HL-60/S4 treated with phorbol 12-myristate 13-acetate at 8.2 ng/mL for 4 days and 3 days (cell line): ENCODE measurements around the gene BRICD5.

ENCODE experiments used
- in situ Hi-C: fragments of 300-500 bp; cut with MboI; formaldehyde crosslinking; loops from 2 replicates; pipeline ENCODE4 v1.15.0; 2022; ENCODE audit warnings: low sequenced_read_pairs

Gene BRICD5

DNA sequence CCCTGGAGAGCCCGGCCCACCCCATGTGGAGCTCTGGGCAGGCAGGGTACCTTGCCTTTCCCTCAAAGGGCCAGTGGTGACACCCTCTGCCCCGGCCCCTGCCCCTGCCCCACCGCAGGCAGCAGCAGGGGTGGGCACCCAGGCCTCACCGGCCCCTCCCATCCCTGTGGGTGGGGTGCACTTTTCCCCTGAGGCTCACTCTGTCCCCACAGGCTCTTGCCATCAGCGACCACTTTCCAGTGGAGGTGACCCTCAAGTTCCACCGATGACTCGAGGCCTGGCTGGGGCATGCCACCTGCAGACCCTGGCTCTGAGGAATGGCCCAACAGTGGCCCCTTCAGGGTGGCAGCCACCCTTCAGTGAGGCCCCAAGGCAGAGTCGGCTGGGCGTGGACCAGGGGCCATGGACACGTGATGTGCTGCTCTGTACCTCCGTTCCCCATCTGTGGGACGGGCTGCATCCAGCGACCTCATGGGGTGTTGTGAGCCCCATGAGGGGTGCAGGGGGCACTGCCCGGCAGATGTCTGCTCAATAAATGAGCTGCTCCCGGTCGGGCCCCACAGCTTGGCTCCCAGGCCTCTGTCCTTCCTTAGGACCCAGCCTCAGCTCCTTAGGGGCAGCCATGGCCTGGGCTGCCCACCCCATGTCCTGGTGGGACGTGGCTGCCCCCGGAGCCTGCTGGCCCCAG lies 27.6 kb upstream of the BRICD5 start:
- in situ Hi-C loops = loop anchor here (25.0 kb wide), 1 partner anchor 101 kb away; the partner anchor contains the start of genes PKD1 and RAB26

DNA sequence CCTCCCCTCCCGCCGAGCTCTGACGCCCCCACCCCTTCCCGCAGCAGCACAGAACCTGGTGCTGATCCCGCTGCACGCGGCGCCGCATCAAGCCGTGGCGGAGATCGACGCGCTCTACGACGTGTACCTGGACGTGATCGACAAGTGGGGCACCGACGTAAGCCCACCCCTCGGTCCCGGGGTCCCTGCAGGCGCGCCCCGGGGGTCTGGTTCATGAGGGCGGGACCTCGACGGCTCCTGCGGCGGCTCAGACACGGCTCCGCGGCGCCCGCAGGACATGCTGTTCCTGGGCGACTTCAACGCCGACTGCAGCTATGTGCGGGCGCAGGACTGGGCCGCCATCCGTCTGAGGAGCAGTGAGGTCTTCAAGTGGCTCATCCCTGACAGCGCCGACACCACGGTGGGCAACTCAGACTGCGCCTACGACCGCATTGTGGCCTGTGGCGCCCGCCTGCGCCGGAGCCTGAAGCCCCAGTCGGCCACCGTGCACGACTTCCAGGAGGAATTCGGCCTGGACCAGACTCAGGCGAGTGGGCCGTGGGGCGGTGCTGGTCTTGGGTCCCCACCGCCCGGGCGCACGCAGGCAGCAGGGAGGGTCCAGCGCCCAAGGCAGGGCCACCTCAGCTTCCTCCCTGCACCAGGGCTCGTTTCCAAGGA lies 27.0 kb upstream of the BRICD5 start:
- in situ Hi-C loops = loop anchor here (25.0 kb wide), 1 partner anchor 100 kb away; the partner anchor contains the start of genes PKD1 and RAB26

- in situ Hi-C loops = loop anchor here (25.0 kb wide), 1 partner anchor 100 kb away; the partner anchor contains the start of genes PKD1 and RAB26
These were observed 26.4 kb upstream of the BRICD5 start for GRCh38 chr16:2237102-2237482.

DNA sequence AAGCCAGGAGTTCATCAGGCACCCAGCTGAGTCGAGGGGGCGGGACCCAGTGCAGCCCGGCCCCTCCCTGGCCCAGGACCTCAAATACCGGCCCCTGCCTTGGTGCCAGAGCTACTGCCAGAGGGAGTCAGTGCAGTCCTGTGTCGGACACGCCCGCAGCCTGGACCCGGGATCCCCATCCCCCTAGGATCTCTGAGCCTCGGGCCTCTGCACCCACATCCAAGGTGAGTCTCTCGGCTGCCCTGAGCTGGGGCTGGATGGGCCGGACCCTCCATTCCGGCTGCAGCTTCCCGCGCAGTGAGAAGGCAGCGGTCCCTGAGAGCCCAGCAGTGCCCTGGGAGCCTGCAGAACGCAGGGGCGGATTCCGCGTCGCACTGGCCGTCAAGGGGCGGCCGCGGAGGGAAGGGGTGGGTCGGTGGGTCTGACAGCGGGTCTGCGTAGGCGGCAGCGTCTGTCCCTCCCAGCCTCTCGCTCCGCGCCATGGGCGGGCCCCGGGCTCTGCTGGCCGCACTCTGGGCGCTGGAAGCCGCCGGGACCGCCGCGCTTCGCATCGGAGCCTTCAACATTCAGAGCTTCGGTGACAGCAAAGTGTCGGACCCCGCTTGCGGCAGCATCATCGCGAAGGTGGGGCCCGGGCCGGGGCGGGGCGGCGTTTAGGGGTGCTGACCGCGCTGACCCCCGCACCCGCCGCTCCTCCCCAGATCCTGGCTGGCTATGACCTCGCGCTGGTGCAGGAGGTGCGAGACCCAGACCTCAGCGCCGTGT lies 25.9 kb upstream of the BRICD5 start, which contains the start of gene DNASE1L2:
Gene DNASE1L2, plus strand, starts transcription at position 108 of the 765 bp plus-strand sequence. Its CDS starts 373 bp downstream, at position 481.
- in situ Hi-C loops = loop anchor here (25.0 kb wide), 1 partner anchor 99 kb away; the partner anchor contains the start of genes PKD1 and RAB26

DNA sequence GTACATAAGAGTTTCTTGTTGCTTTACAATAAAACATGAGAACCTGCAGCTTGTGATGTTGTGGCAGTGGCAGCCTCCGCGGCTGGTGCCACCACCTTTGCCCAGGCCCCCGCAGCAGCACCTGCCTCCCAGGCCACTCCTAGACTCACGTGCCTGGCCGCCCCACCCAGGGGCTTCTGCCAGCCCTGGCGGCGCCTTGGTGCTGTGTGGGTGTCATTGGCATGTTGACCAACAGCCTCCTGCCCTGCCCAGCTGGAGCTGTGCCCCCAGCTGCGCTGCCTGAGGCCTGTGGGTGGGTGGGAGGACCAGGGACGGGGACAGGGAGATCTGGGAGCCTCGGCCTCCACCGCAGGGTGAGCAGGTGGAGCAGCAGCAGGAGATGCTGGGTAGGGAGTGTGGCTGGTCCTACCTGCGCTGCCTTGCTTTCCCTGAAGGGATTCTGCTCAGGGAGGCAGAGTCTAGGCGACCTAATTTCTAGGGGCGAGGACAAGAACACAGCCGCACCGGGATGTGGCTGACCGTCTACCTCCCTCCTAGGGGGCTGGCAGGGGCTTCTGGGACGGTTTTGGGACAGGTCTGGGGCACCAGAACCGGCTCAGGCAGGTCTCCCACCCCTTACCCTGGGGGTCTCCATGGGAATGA lies 25.2 kb upstream of the BRICD5 start:
- in situ Hi-C loops = loop anchor here (25.0 kb wide), 1 partner anchor 99 kb away; the partner anchor contains the start of genes PKD1 and RAB26

DNA sequence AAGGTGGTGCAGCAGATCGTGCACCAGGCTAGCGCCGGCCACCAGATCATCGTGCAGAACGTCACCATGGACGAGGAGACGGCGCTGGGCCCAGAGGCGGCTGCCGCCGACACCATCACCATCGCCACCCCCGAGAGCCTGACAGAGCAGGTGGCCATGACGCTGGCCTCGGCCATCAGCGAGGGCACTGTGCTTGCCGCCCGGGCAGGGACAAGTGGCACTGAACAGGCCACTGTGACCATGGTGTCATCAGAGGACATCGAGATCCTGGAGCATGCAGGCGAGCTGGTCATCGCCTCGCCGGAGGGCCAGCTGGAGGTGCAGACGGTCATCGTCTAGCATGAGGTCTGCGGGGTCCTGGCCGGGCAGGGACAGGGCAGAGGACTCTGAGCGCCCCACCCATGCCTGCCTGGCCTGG lies 24.6 kb upstream of the BRICD5 start:
- in situ Hi-C loops = loop anchor here (25.0 kb wide), 1 partner anchor 98 kb away; the partner anchor contains the start of genes PKD1 and RAB26

- in situ Hi-C loops = loop anchor here (25.0 kb wide), 1 partner anchor 97 kb away; the partner anchor contains the start of genes PKD1 and RAB26
These were observed 24.1 kb upstream of the BRICD5 start for GRCh38 chr16:2234813-2235170.

DNA sequence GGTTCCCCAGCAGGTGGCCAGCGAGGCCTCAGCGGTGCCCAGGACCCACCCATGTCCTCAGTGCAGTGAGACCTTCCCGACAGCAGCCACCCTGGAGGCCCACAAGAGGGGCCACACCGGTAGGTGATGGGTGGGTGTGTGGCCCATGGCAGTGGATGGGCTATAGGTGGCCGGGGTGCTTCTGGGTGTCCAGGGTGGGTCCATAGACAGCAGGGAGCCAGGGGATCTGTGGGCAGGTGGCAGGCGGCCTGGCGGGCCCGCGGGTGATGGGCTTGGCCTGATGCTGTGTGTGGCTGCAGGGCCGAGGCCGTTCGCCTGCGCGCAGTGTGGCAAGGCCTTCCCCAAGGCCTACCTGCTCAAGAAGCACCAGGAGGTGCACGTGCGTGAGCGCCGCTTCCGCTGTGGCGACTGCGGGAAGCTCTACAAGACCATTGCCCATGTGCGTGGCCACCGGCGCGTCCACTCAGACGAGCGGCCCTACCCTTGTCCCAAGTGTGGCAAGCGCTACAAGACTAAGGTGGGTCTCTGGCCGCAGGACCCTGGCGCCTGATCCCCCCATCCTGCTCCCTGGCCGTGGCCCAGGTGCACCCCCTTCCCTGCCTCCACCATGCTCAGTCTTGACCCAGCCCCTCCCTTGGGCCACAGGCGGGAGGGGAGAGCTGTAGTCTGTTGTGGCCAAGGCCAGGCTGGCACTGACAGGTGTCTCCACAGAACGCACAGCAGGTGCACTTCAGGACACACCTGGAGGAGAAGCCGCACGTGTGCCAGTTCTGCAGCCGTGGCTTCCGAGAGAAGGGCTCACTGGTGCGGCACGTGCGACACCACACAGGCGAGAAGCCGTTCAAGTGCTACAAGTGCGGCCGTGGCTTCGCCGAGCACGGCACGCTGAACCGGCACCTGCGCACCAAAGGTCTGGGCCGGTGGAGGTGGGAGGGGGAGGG lies 23.5 kb upstream of the BRICD5 start:
- in situ Hi-C loops = loop anchor here (25.0 kb wide), 1 partner anchor 97 kb away; the partner anchor contains the start of genes PKD1 and RAB26

- in situ Hi-C loops = loop anchor here (25.0 kb wide), 1 partner anchor 96 kb away; the partner anchor contains the start of genes PKD1 and RAB26
These were observed 22.5 kb upstream of the BRICD5 start for GRCh38 chr16:2233046-2233775.

- in situ Hi-C loops = loop anchor here (25.0 kb wide), 1 partner anchor 95 kb away; the partner anchor contains the start of genes PKD1 and RAB26
These were observed 21.7 kb upstream of the BRICD5 start for GRCh38 chr16:2232094-2232990.

DNA sequence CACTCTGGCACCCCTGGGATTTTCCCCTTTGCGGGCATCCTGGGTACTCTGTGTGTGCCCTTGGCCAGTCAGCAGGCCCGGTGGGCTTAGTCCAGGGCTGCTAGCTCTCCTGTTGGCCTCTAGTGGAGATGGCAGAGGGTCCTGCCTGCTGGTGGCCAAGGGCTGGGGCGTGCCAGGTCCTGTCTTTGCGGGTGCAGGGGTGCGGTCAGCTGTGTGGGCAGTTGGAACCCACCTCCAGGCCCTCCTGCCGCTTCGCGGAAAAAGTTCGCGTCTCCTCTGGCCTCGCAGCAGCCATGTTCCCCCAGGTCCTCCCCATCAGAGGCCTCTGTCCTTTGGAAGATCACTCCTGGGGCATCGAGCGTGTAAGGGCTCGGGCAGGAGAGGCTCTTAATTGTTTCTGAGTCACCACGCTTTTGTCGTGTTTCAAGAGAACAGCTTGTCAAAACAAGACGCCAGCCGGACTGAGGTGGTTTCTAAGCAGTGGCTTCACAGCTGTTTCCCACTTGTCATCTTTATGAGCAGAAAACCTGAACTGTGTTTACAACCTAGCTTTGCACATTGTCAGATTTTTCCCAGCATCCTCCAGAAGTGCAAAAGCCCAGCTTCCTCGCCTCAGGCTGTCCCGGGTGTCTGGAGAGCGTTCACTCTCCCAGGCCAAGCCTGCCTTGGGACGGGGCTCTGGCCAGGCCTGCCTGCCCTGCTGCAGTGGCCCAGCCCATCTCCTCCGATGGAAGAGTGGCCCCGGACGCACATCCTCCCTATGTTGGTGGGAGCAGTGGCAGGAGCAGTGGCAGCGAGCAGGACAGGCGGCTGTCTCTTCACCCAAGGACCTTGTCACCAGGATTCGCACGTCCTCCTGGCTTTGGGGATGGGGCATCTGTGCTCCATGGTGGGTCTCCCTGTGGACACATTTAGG lies 20.6 kb upstream of the BRICD5 start:
- in situ Hi-C loops = loop anchor here (25.0 kb wide), 1 partner anchor 94 kb away; the partner anchor contains the start of genes PKD1 and RAB26

DNA sequence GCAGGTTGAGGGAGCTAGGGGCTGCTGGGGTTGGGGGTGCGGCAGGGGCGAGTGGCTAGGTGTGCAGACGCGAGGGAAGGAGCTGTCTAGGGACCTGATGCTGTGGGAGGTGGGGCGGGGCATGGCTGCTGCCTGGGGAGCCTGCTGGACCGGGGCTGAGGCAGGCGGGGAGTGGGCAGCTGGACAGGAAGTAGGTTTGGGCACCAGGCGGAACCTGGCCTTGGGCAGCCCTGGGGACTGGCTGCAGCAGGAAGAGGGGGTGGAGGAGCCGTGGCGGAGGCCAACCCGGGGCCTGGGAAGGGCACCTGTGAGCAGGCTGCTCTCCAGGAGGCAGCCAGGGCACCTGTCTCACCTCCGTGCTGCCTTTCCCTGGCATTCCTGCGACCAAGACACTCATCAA lies 19.7 kb upstream of the BRICD5 start:
- in situ Hi-C loops = loop anchor here (25.0 kb wide), 1 partner anchor 93 kb away; the partner anchor contains the start of genes PKD1 and RAB26

GRCh38 chr16:2229632-2230250 lies 19.1 kb upstream of the BRICD5 start:
- in situ Hi-C loops = loop anchor here (25.0 kb wide), 1 partner anchor 92 kb away; the partner anchor contains the start of genes PKD1 and RAB26

DNA sequence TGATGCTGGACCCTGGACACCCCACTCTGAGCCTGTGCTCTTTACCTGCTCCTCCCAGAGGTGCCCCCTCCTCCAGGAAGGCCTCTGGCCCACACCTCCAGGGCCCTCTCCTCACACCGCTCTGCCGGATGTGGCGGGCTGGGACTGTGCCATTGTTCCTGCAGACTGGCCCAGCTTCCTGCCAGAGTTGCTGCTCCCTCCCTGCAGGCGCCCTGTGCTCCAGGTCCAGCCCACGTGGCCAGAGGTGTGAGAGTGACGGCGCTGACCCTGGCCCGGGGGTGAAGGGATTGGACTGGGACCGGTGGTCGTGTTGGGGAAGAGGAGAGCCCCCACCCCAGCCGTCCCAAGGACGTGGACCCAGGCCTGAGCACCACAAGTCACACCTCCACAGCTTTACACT lies 18.4 kb upstream of the BRICD5 start:
- in situ Hi-C loops = loop anchor here (25.0 kb wide), 1 partner anchor 92 kb away; the partner anchor contains the start of genes PKD1 and RAB26

GRCh38 chr16:2228161-2228824 lies 17.6 kb upstream of the BRICD5 start:
- in situ Hi-C loops = loop anchor here (25.0 kb wide), 1 partner anchor 91 kb away; the partner anchor contains the start of genes PKD1 and RAB26
